HL-60 (cell line): Measurements from ENCODE around the gene PGP.

Source experiments
- DNase-seq, 2 experiments: peaks; one replicate each; pipeline ENCODE4 v3.0.0-alpha.2; 2010 to 2020; ENCODE audit warnings: low read depth in 1 of 2, low spot score in 1 of 2
- H3K27ac ChIP-seq: fragments of 250-450 bp; sonication (Bioruptor Pico); replicated peaks from 2 replicates; pipeline ENCODE4 v1.5.1; 2020; ENCODE audit warnings: mild to moderate bottlenecking, moderate library complexity
- H3K27me3 ChIP-seq: fragments of 250-450 bp; sonication (Bioruptor Pico); 2 replicates; pipeline ENCODE4 v1.5.1; 2021; ENCODE audit warnings: mild to moderate bottlenecking, moderate library complexity; ENCODE audit not compliant: insufficient read depth, poor library complexity, severe bottlenecking
- H3K4me3 ChIP-seq: replicated peaks from 2 replicates; pipeline ENCODE4 v1.5.1; 2011; ENCODE audit warnings: mild to moderate bottlenecking, control low read depth, low read length; ENCODE audit not compliant: insufficient read depth
- CTCF ChIP-seq: IDR thresholded peaks from one replicate; pipeline ENCODE4 v1.5.1; 2011; ENCODE audit warnings: low read length, control low read depth, inconsistent platforms; ENCODE audit not compliant: insufficient read depth
- GABPA ChIP-seq: IDR thresholded peaks from 2 replicates; pipeline ENCODE4 v1.6.1; 2012; ENCODE audit warnings: low read depth
- POLR2AphosphoS5 ChIP-seq: IDR thresholded peaks from 2 replicates; pipeline ENCODE4 v1.6.1; 2012; ENCODE audit warnings: low read depth
- REST ChIP-seq: IDR thresholded peaks from 2 replicates; pipeline ENCODE4 v1.6.1; 2012; ENCODE audit warnings: low read depth; ENCODE audit not compliant: insufficient replicate concordance
- SPI1 ChIP-seq: IDR thresholded peaks from 2 replicates; pipeline ENCODE4 v1.6.1; 2012; ENCODE audit warnings: low read depth, mild to moderate bottlenecking, borderline replicate concordance

PGP gene

GRCh38 chr16:2166263-2167067 is 48.2 kb downstream of the PGP start:
- H3K27ac ChIP-seq, result no peak overlapping the region
- DNase-seq, result no peak
- TF ChIP-seq GABPA (no peak), SPI1 (no peak), POLR2AphosphoS5 (no peak), CTCF (no peak), REST (no peak)
- no peaks in the 10 kb centered on the region for H3K27me3 ChIP-seq
- H3K4me3 ChIP-seq, result no peak overlapping the region

GRCh38 chr16:2165861-2166260 is 48.8 kb downstream of the PGP start:
- H3K27ac ChIP-seq, result no peak overlapping the region
- no peak for TF ChIP-seq SPI1
- TF ChIP-seq CTCF, result no peak
- no peak for TF ChIP-seq GABPA
- TF ChIP-seq REST, result no peak
- no peak for TF ChIP-seq POLR2AphosphoS5

GRCh38 chr16:2163211-2163881 is 51.3 kb downstream of the PGP start:
- Histone ChIP-seq H3K4me3 (no peak overlapping the region), H3K27me3 (no peaks in the 10 kb centered on the region), H3K27ac (no peak overlapping the region)
- TF ChIP-seq GABPA, result no peak
- TF ChIP-seq CTCF, result no peak
- no peak for TF ChIP-seq SPI1
- no peak for TF ChIP-seq POLR2AphosphoS5
- TF ChIP-seq REST, result no peak
- DNase-seq, result no peak

More at GRCh38 chr16:2165861-2166260, 48.8 kb downstream of the PGP start:
- DNase-seq, result no peak
- Histone ChIP-seq H3K4me3 (no peak overlapping the region), H3K27me3 (no peaks in the 10 kb centered on the region)
